Trophoblast cell (in vitro differentiated cells and primary cell): ENCODE measurements around the gene STX16.

Source experiments
- DNase-seq, 2 donors: peaks; one replicate each; pipeline ENCODE4 v3.0.0-alpha.2; 2016
- H2AFZ ChIP-seq: 2 replicates; pipeline ENCODE4 v1.6.1; 2013; ENCODE audit warnings: low read length, moderate library complexity, mild to moderate bottlenecking; ENCODE audit not compliant: insufficient read depth, poor library complexity
- H2AK5ac ChIP-seq: 2 replicates; pipeline ENCODE4 v1.6.1; 2013; ENCODE audit warnings: mild to moderate bottlenecking, low read length
- H2BK120ac ChIP-seq: 2 replicates; pipeline ENCODE4 v1.6.1; 2013; ENCODE audit warnings: low read length, mild to moderate bottlenecking, moderate library complexity; ENCODE audit not compliant: insufficient read depth, poor library complexity
- H2BK12ac ChIP-seq: 2 replicates; pipeline ENCODE4 v1.6.1; 2013; ENCODE audit warnings: mild to moderate bottlenecking, low read length, moderate library complexity
- H2BK5ac ChIP-seq: 2 replicates; pipeline ENCODE4 v1.6.1; 2013; ENCODE audit warnings: low read length, low read depth, moderate library complexity, mild to moderate bottlenecking; ENCODE audit not compliant: poor library complexity
- H3K14ac ChIP-seq: 2 replicates; pipeline ENCODE4 v1.6.1; 2013; ENCODE audit warnings: mild to moderate bottlenecking, low read length
- H3K18ac ChIP-seq: 2 replicates; pipeline ENCODE4 v1.6.1; 2013; ENCODE audit warnings: mild to moderate bottlenecking, low read length
- H3K23ac ChIP-seq: 2 replicates; pipeline ENCODE4 v1.6.1; 2013; ENCODE audit warnings: low read length
- H3K27ac ChIP-seq: 2 replicates; pipeline ENCODE4 v1.5.1; 2013; ENCODE audit warnings: low read depth, mild to moderate bottlenecking, inconsistent platforms, low read length, moderate library complexity
- H3K27me3 ChIP-seq: 2 replicates; pipeline ENCODE4 v1.6.1; 2013; ENCODE audit warnings: inconsistent platforms, mild to moderate bottlenecking, low read length, moderate library complexity; ENCODE audit not compliant: insufficient read depth
- H3K36me3 ChIP-seq, 2 experiments: 1 replicate in 1 of 2; 2 replicates in 1 of 2; pipeline ENCODE4 v1.6.1; 2013; ENCODE audit warnings: low read length in 2 of 2, mild to moderate bottlenecking in 2 of 2, moderate library complexity in 1 of 2; ENCODE audit not compliant: insufficient read depth in 2 of 2, control insufficient read depth in 1 of 2
- H3K4ac ChIP-seq: 2 replicates; pipeline ENCODE4 v1.6.1; 2013; ENCODE audit warnings: low read depth, mild to moderate bottlenecking, low read length, moderate library complexity
- H3K4me1 ChIP-seq, 2 experiments: 1 replicate in 1 of 2; 2 replicates in 1 of 2; pipeline ENCODE4 v1.6.1; 2013; ENCODE audit warnings: low read length in 2 of 2, mild to moderate bottlenecking in 2 of 2, moderate library complexity in 1 of 2; ENCODE audit not compliant: insufficient read depth in 2 of 2, control insufficient read depth in 1 of 2
- H3K4me2 ChIP-seq: 2 replicates; pipeline ENCODE4 v1.6.1; 2013; ENCODE audit warnings: inconsistent platforms, mild to moderate bottlenecking, low read length, moderate library complexity
- H3K4me3 ChIP-seq: 2 replicates; pipeline ENCODE4 v1.5.1; 2013; ENCODE audit warnings: mild to moderate bottlenecking, low read depth, low read length, inconsistent platforms
- H3K79me1 ChIP-seq: one replicate; pipeline ENCODE4 v1.6.1; 2013; ENCODE audit warnings: low read length
- H3K79me2 ChIP-seq: 2 replicates; pipeline ENCODE4 v1.6.1; 2013; ENCODE audit warnings: low read length, mild to moderate bottlenecking; ENCODE audit not compliant: control insufficient read depth, insufficient read depth, poor library complexity
- H3K9ac ChIP-seq: 2 replicates; pipeline ENCODE4 v1.6.1; 2013; ENCODE audit warnings: mild to moderate bottlenecking, low read length
- H3K9me3 ChIP-seq: 2 replicates; pipeline ENCODE4 v1.6.1; 2013; ENCODE audit warnings: low read depth, mild to moderate bottlenecking, control low read depth, inconsistent platforms, low read length; ENCODE audit not compliant: insufficient read depth
- H4K12ac ChIP-seq: 2 replicates; pipeline ENCODE4 v1.6.1; 2013; ENCODE audit warnings: low read depth, mild to moderate bottlenecking, low read length, moderate library complexity
- H4K8ac ChIP-seq: 2 replicates; pipeline ENCODE4 v1.6.1; 2013; ENCODE audit warnings: low read depth, mild to moderate bottlenecking, low read length, moderate library complexity
- H4K91ac ChIP-seq: one replicate; pipeline ENCODE4 v1.6.1; 2013; ENCODE audit warnings: low read depth, mild to moderate bottlenecking, low read length, moderate library complexity
- WGBS: extraction: QIAGEN DNeasy Blood & Tissue Kit; methylation state at CpG from one replicate; pipeline ENCODE4 v1.1.7; 2013; ENCODE audit warnings: missing lambda C conversion rate; ENCODE audit not compliant: insufficient read length, insufficient coverage; ENCODE audit errors: extremely low coverage; 5-methylcytosine and 5-hydroxymethylcytosine counted together

The STX16 gene

GRCh38 chr20:58697201-58697866 lies 46.3 kb downstream of the STX16 start:
- peaks cover 5% of the 10 kb centered on the region for H3K79me1 ChIP-seq
- H3K23ac ChIP-seq = no peak overlapping the region
- H3K36me3 ChIP-seq = peaks cover 33 to 45% of the 10 kb centered on the region in 2 experiments
- H2BK120ac ChIP-seq = no peak overlapping the region
- no peak overlapping the region for H3K9ac ChIP-seq
- no peak overlapping the region for H3K27ac ChIP-seq
- no peak overlapping the region for H3K14ac ChIP-seq
- H3K27me3 ChIP-seq = no peaks in the 10 kb centered on the region
- H3K4me3 ChIP-seq = no peak overlapping the region
- no peak overlapping the region for H2BK5ac ChIP-seq
- no peak overlapping the region for H2AK5ac ChIP-seq
- no peak for DNase-seq
- H3K4ac ChIP-seq = no peak overlapping the region
- H4K12ac ChIP-seq = no peak overlapping the region
- H3K4me2 ChIP-seq = no peak overlapping the region
- peaks cover 2% of the 10 kb centered on the region for H3K79me2 ChIP-seq
- WGBS = no CpG with 5 or more reads among the region's 21 CpGs
- H3K18ac ChIP-seq = no peak overlapping the region
- H3K4me1 ChIP-seq = peaks cover 8 to 9% of the 10 kb centered on the region in 2 experiments
- no peak overlapping the region for H4K91ac ChIP-seq
- H2AFZ ChIP-seq = no peak overlapping the region
- no peak overlapping the region for H2BK12ac ChIP-seq
- no peak overlapping the region for H4K8ac ChIP-seq
- peaks cover 5% of the 10 kb centered on the region for H3K9me3 ChIP-seq

- Histone ChIP-seq H3K23ac (no peak overlapping the region), H3K4ac (no peak overlapping the region), H3K4me1 (peaks cover 8% of the 10 kb centered on the region in 2 experiments), H4K91ac (no peak overlapping the region), H4K8ac (no peak overlapping the region), H2BK120ac (no peak overlapping the region), H3K4me3 (no peak overlapping the region), H3K27me3 (no peaks in the 10 kb centered on the region), H3K79me1 (peaks cover 2% of the 10 kb centered on the region), H4K12ac (no peak overlapping the region), H3K4me2 (no peak overlapping the region), H2AK5ac (no peak overlapping the region), H3K18ac (no peak overlapping the region), H3K36me3 (peaks cover 36 to 49% of the 10 kb centered on the region in 2 experiments), H2AFZ (no peak overlapping the region), H3K9me3 (peaks cover 5% of the 10 kb centered on the region), H3K27ac (no peak overlapping the region), H3K79me2 (no peaks in the 10 kb centered on the region), H2BK12ac (no peak overlapping the region), H3K9ac (no peak overlapping the region), H2BK5ac (no peak overlapping the region), H3K14ac (no peak overlapping the region)
- WGBS = no CpG with 5 or more reads among the region's 15 CpGs
- DNase-seq = no peak
These were observed 47.0 kb downstream of the STX16 start for GRCh38 chr20:58697867-58698703.

DNA sequence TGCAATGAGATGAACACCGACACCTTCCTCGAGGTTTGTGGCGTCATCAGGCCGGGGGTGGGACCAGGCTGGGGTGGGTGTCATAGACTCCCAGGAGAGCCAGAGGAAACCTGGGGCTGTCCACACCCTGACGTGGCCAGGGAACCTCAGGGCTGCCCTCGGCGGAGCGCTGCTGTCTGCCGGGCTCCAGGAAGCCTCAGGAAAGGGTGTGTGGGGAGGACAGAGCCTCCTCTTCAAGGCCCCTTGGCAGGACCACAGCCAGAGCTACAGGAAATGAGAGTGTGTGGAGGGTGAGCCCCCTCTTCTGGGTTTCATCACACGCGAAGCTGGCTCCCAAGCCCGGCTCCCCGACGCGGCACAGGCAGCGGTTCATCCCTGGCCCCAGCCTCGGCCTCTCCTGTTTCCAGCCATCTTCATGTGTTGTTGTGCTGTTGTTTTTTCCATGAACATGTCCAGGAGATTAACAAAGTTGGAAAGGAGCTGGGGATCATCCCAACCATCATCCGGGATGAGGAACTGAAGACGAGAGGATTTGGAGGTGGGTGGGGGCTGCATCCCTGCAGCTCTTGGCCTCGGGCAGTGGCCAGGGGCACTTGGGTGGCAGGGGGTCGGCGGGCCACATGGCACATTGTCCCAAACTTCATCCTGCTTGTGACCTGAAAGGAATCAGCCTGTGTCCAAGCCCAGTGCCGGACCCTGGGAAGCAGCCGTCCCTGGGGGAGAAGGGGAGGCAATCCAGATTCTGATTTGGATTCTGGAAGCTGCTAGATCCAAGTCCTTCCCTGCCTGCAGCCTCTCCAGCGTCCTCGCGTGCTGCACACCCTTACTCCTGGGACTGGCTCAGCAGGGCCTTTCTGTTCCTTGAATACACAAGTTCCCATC lies 47.9 kb downstream of the STX16 start:
- Histone ChIP-seq H3K4me2 (no peak overlapping the region), H3K9me3 (peaks cover 5% of the 10 kb centered on the region), H3K14ac (no peak overlapping the region), H3K36me3 (peaks cover 44 to 57% of the 10 kb centered on the region in 2 experiments), H2BK12ac (no peak overlapping the region), H2BK5ac (no peak overlapping the region), H3K4me3 (no peak overlapping the region), H2AK5ac (no peak overlapping the region), H2BK120ac (no peak overlapping the region), H2AFZ (no peak overlapping the region), H3K18ac (no peak overlapping the region), H3K79me2 (no peaks in the 10 kb centered on the region), H3K23ac (no peak overlapping the region), H3K9ac (no peak overlapping the region), H3K4ac (no peak overlapping the region), H4K8ac (no peak overlapping the region), H3K4me1 (no peaks in the 10 kb centered on the region), H4K12ac (no peak overlapping the region), H4K91ac (no peak overlapping the region), H3K79me1 (no peaks in the 10 kb centered on the region), H3K27ac (no peak overlapping the region), H3K27me3 (no peaks in the 10 kb centered on the region)
- WGBS = no CpG with 5 or more reads among the region's 27 CpGs
- DNase-seq = no peak

DNA sequence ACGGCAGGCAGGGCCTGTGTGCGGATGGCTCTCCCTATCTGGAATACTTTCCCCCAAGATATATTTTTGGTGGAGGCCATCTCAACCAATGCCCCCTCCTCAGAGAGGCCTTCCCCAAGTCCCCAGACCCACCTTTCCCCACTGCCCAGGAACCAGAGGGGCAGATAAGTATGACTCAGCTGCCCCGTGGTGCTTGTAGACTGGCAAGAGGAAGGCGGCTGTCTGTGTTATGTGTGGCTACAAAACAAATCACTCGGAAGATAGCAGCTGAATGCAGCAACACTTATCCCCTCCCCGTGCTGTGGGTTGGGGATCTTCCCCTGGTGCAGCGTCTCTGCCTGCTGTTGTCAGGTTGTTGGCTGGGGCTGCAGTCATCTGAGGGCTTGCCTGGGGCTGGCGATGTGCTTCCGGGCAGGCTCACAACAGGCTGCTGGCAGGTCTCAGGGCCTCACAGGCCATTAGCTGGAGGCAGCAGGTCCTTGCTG lies 48.6 kb downstream of the STX16 start:
- Histone ChIP-seq H3K4me3 (no peak overlapping the region), H3K9me3 (peaks cover 5% of the 10 kb centered on the region), H2BK5ac (no peak overlapping the region), H3K23ac (no peak overlapping the region), H3K18ac (no peak overlapping the region), H3K27ac (no peak overlapping the region), H2AFZ (no peak overlapping the region), H2BK120ac (no peak overlapping the region), H3K4me2 (no peak overlapping the region), H3K4me1 (no peaks in the 10 kb centered on the region), H4K8ac (no peak overlapping the region), H3K14ac (no peak overlapping the region), H2BK12ac (no peak overlapping the region), H3K79me2 (no peaks in the 10 kb centered on the region), H3K36me3 (peaks cover 45 to 59% of the 10 kb centered on the region in 2 experiments), H4K91ac (no peak overlapping the region), H3K27me3 (no peaks in the 10 kb centered on the region), H2AK5ac (no peak overlapping the region), H3K79me1 (no peaks in the 10 kb centered on the region), H4K12ac (no peak overlapping the region), H3K9ac (no peak overlapping the region), H3K4ac (no peak overlapping the region)
- no peak for DNase-seq
- no CpG with 5 or more reads among the region's 9 CpGs for WGBS
